Neural progenitor cell (in vitro differentiated cells): ENCODE data around the gene TIMM29. TPM values are rescaled to one million over a fixed set of nuclear protein-coding genes. Genes with fewer than 3 reads are reported as not detected.
A peak's percentile ranks its signal among the peaks of the same experiment; 100 is the strongest.
"Not testable (repeated sequence)": the region's sequence is repeated elsewhere in the genome, so short reads cannot be mapped to it uniquely, and the experiment has no call there.

ENCODE experiments used
- DNase-seq: peaks from one replicate; pipeline ENCODE4 v3.0.0-alpha.2; 2016; ENCODE audit warnings: low spot score
- H2AFZ ChIP-seq: fragments of 200-600 bp; sonication (generic); replicated peaks from 2 replicates; pipeline ENCODE4 v1.6.1; 2016; ENCODE audit warnings: antibody characterized with exemption
- H3F3A ChIP-seq: fragments of 200-600 bp; sonication (generic); 2 replicates; pipeline ENCODE4 v1.6.1; 2016; ENCODE audit warnings: antibody characterized with exemption, low read depth
- H3K27ac ChIP-seq: fragments of 200-600 bp; sonication (generic); 2 replicates; pipeline ENCODE4 v1.5.1; 2016; ENCODE audit warnings: mild to moderate bottlenecking
- H3K27me3 ChIP-seq: fragments of 200-600 bp; sonication (generic); 2 replicates; pipeline ENCODE4 v1.6.1; 2016; ENCODE audit warnings: mild to moderate bottlenecking, moderate library complexity
- H3K36me3 ChIP-seq: fragments of 200-600 bp; sonication (generic); 2 replicates; pipeline ENCODE4 v1.5.1; 2016
- H3K4me1 ChIP-seq: fragments of 200-600 bp; sonication (generic); 2 replicates; pipeline ENCODE4 v1.6.1; 2016; ENCODE audit warnings: mixed run types
- H3K4me2 ChIP-seq: fragments of 200-600 bp; sonication (generic); 2 replicates; pipeline ENCODE4 v1.6.1; 2016
- H3K4me3 ChIP-seq: fragments of 200-600 bp; sonication (generic); 2 replicates; pipeline ENCODE4 v1.5.1; 2016
- H3K79me2 ChIP-seq: fragments of 200-600 bp; sonication (generic); 2 replicates; pipeline ENCODE4 v1.6.1; 2016; ENCODE audit warnings: low read depth
- H3K9ac ChIP-seq: fragments of 200-600 bp; sonication (generic); 2 replicates; pipeline ENCODE4 v1.6.1; 2016
- H3K9me3 ChIP-seq: fragments of 200-600 bp; sonication (generic); 2 replicates; pipeline ENCODE4 v1.5.1; 2016; ENCODE audit warnings: low read depth
- H4K20me1 ChIP-seq: fragments of 200-600 bp; sonication (generic); 2 replicates; pipeline ENCODE4 v1.6.1; 2016; ENCODE audit warnings: low read depth
- H3K27ac Mint-ChIP-seq: 3 replicates; pipeline ENCODE4 v1.8.0; 2021; ENCODE audit warnings: mixed read lengths
- H3K27me3 Mint-ChIP-seq: 2 replicates; pipeline ENCODE4 v1.8.0; 2022; ENCODE audit warnings: low read depth, mild to moderate bottlenecking, inconsistent platforms, moderate library complexity, mixed read lengths; ENCODE audit not compliant: insufficient read depth
- H3K36me3 Mint-ChIP-seq: 3 replicates; pipeline ENCODE4 v1.8.0; 2021; ENCODE audit warnings: mixed read lengths
- H3K4me1 Mint-ChIP-seq: 3 replicates; pipeline ENCODE4 v1.8.0; 2021; ENCODE audit warnings: mixed read lengths
- H3K4me3 Mint-ChIP-seq: 3 replicates; pipeline ENCODE4 v1.8.0; 2021; ENCODE audit warnings: mild to moderate bottlenecking, moderate library complexity, mixed read lengths
- H3K9me3 Mint-ChIP-seq: 3 replicates; pipeline ENCODE4 v1.8.0; 2020; ENCODE audit warnings: mixed read lengths
- EZH2 ChIP-seq: fragments of 200-600 bp; sonication (generic); IDR thresholded peaks from 2 replicates; pipeline ENCODE4 v1.6.1; 2017; ENCODE audit warnings: antibody characterized with exemption, mild to moderate bottlenecking, moderate library complexity
- EZH2phosphoT487 ChIP-seq: fragments of 200-600 bp; sonication (generic); IDR thresholded peaks from 2 replicates; pipeline ENCODE4 v1.6.1; 2017; ENCODE audit warnings: antibody characterized with exemption
- total RNA-seq: library from RNA; depleted of rRNA; stranded (reverse); fragments of >200 nt; gene quantifications from 2 replicates; pipeline ENCODE4 v1.2.3, GENCODE V29; 2015; ENCODE audit warnings: low replicate concordance
- TF ChIP-seq, protein P1 (sequence below): fragments of 200-600 bp; sonication (generic); IDR thresholded peaks from 2 replicates; pipeline ENCODE4 v1.5.1; 2017; ENCODE audit warnings: antibody characterized with exemption, mild to moderate bottlenecking

TIMM29 gene
- total RNA-seq, 1 donor from 2014 or later = 24.4 TPM

GRCh38 chr19:10929402-10929794 is 787 bp downstream of the TIMM29 start:
- peaks cover 4% of the 10 kb centered on the region for H3K36me3 Mint-ChIP-seq
- H3K9me3 Mint-ChIP-seq = no peaks in the 10 kb centered on the region
- peak overlapping the region; percentile 87 for H3K4me3 Mint-ChIP-seq
- Histone ChIP-seq H3K27ac (no peak overlapping the region), H3K4me1 (peaks cover 6% of the 10 kb centered on the region), H3K9ac (peak overlapping the region; percentile 96), H3F3A (no peaks in the 10 kb centered on the region), H2AFZ (no peak overlapping the region), H4K20me1 (peaks cover 12% of the 10 kb centered on the region), H3K4me2 (peak overlapping the region; percentile 97), H3K9me3 (no peaks in the 10 kb centered on the region), H3K27me3 (no peaks in the 10 kb centered on the region), H3K4me3 (peak overlapping the region; percentile 98), H3K36me3 (no peaks in the 10 kb centered on the region), H3K79me2 (peaks cover 51% of the 10 kb centered on the region)
- no peaks in the 10 kb centered on the region for H3K27me3 Mint-ChIP-seq
- H3K4me1 Mint-ChIP-seq = peaks cover 13% of the 10 kb centered on the region
- peak; percentile 46 for DNase-seq
- TF ChIP-seq EZH2phosphoT487 = no peak
- TF ChIP-seq, protein P1, sequence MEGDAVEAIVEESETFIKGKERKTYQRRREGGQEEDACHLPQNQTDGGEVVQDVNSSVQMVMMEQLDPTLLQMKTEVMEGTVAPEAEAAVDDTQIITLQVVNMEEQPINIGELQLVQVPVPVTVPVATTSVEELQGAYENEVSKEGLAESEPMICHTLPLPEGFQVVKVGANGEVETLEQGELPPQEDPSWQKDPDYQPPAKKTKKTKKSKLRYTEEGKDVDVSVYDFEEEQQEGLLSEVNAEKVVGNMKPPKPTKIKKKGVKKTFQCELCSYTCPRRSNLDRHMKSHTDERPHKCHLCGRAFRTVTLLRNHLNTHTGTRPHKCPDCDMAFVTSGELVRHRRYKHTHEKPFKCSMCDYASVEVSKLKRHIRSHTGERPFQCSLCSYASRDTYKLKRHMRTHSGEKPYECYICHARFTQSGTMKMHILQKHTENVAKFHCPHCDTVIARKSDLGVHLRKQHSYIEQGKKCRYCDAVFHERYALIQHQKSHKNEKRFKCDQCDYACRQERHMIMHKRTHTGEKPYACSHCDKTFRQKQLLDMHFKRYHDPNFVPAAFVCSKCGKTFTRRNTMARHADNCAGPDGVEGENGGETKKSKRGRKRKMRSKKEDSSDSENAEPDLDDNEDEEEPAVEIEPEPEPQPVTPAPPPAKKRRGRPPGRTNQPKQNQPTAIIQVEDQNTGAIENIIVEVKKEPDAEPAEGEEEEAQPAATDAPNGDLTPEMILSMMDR = no peak
- no peak for TF ChIP-seq EZH2
- no peak overlapping the region for H3K27ac Mint-ChIP-seq

GRCh38 chr19:10935371-10936059 is 6.9 kb downstream of the TIMM29 start:
- H3F3A ChIP-seq = peaks cover 13% of the 10 kb centered on the region
- H3K9me3 Mint-ChIP-seq = no peaks in the 10 kb centered on the region
- H3K9me3 ChIP-seq = no peaks in the 10 kb centered on the region
- H3K9ac ChIP-seq = no peak overlapping the region
- H3K36me3 ChIP-seq = no peaks in the 10 kb centered on the region
- H3K4me3 Mint-ChIP-seq = no peak overlapping the region
- no peak for DNase-seq
- no peak overlapping the region for H3K27ac Mint-ChIP-seq
- no peak overlapping the region for H3K4me2 ChIP-seq
- H3K4me1 Mint-ChIP-seq = peaks cover 5% of the 10 kb centered on the region
- TF ChIP-seq, protein P1 = no peak
- TF ChIP-seq EZH2phosphoT487 (no peak), EZH2 (no peak)
- H4K20me1 ChIP-seq = no peaks in the 10 kb centered on the region
- H3K4me3 ChIP-seq = no peak overlapping the region
- H3K27me3 Mint-ChIP-seq = peaks cover 5% of the 10 kb centered on the region
- no peak overlapping the region for H2AFZ ChIP-seq
- peaks cover 24% of the 10 kb centered on the region for H3K79me2 ChIP-seq
- H3K4me1 ChIP-seq = no peaks in the 10 kb centered on the region
- H3K36me3 Mint-ChIP-seq = no peaks in the 10 kb centered on the region
- no peak overlapping the region for H3K27ac ChIP-seq
- H3K27me3 ChIP-seq = no peaks in the 10 kb centered on the region

GRCh38 chr19:10936661-10937084 is 8.1 kb downstream of the TIMM29 start:
- Histone ChIP-seq H3K27me3 (no peaks in the 10 kb centered on the region), H3K27ac (no peak overlapping the region), H3F3A (peaks cover 15% of the 10 kb centered on the region), H3K36me3 (no peaks in the 10 kb centered on the region), H3K79me2 (peaks cover 15% of the 10 kb centered on the region), H3K4me1 (no peaks in the 10 kb centered on the region), H3K4me2 (no peak overlapping the region), H3K9ac (no peak overlapping the region), H4K20me1 (no peaks in the 10 kb centered on the region), H2AFZ (peak overlapping the region; percentile 96), H3K9me3 (no peaks in the 10 kb centered on the region), H3K4me3 (no peak overlapping the region)
- H3K9me3 Mint-ChIP-seq = no peaks in the 10 kb centered on the region
- peak overlapping the region; percentile 74 for H3K27ac Mint-ChIP-seq
- DNase-seq = peak; percentile 96
- no peak overlapping the region for H3K4me3 Mint-ChIP-seq
- H3K4me1 Mint-ChIP-seq = peaks cover 5% of the 10 kb centered on the region
- TF ChIP-seq EZH2phosphoT487 (no peak), EZH2 (no peak)
- TF ChIP-seq, protein P1 = peak; percentile 75
- H3K27me3 Mint-ChIP-seq = peaks cover 9% of the 10 kb centered on the region
- H3K36me3 Mint-ChIP-seq = no peaks in the 10 kb centered on the region

- not testable (repeated sequence) for H3K36me3 Mint-ChIP-seq, H3K4me1 ChIP-seq, H3K27me3 ChIP-seq, H3K9me3 ChIP-seq, H3K9ac ChIP-seq, H3K79me2 ChIP-seq, H3K27me3 Mint-ChIP-seq, H3K27ac Mint-ChIP-seq, H3K4me2 ChIP-seq, H3K36me3 ChIP-seq, H3K4me3 Mint-ChIP-seq, H3K4me3 ChIP-seq, H3K9me3 Mint-ChIP-seq, DNase-seq, H4K20me1 ChIP-seq, H3K27ac ChIP-seq
- peaks cover 14% of the 10 kb centered on the region for H3K4me1 Mint-ChIP-seq
- H3F3A ChIP-seq = peaks cover 14% of the 10 kb centered on the region
- H2AFZ ChIP-seq = peak overlapping the region; percentile 39
These were observed 13.0 kb downstream of the TIMM29 start for GRCh38 chr19:10941649-10942048.

DNA sequence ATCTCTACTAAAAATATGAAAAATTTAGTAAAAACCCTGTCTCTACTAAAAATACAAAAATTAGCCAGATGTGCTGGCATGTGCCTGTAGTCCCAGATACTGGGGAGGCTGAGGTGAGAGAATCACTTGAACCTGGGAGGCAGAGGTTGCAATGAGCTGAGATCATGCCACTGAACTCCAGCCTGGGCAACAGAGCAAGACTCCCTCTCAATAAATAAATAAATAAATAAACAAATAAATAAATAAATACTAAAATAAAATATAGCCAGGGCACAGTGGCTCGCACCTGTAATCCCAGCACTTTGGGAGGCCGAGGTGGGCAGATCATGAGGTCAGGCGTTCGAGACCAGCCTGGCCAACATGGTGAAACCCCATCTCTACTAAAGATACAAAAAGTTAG is 14.8 kb downstream of the TIMM29 start:
- not testable (repeated sequence) for H2AFZ ChIP-seq, H3K4me3 Mint-ChIP-seq, H3K27ac Mint-ChIP-seq, H4K20me1 ChIP-seq, H3K9me3 Mint-ChIP-seq, H3K27me3 Mint-ChIP-seq, H3K9ac ChIP-seq, H3K4me1 ChIP-seq, H3K27ac ChIP-seq, H3K4me3 ChIP-seq, H3K9me3 ChIP-seq, H3K4me2 ChIP-seq, H3K27me3 ChIP-seq, DNase-seq, H3K36me3 ChIP-seq, H3K36me3 Mint-ChIP-seq, H3K79me2 ChIP-seq
- peaks cover 11% of the 10 kb centered on the region for H3K4me1 Mint-ChIP-seq
- H3F3A ChIP-seq = peaks cover 14% of the 10 kb centered on the region
